Mucosa of stomach (tissue), 1 donor: ENCODE data around the gene SLC9C2.

Source experiments
- H3K27me3 ChIP-seq: one replicate; pipeline ENCODE4 v1.7.0; 2013; ENCODE audit warnings: mild to moderate bottlenecking, low read length; ENCODE audit not compliant: control insufficient read depth, insufficient read depth
- H3K36me3 ChIP-seq: one replicate; pipeline ENCODE4 v1.7.0; 2013; ENCODE audit warnings: low read length; ENCODE audit not compliant: control insufficient read depth, insufficient read depth
- H3K4me1 ChIP-seq: one replicate; pipeline ENCODE4 v1.7.0; 2013; ENCODE audit warnings: mild to moderate bottlenecking, low read length; ENCODE audit not compliant: control insufficient read depth, insufficient read depth
- H3K4me3 ChIP-seq: one replicate; pipeline ENCODE4 v1.7.0; 2013; ENCODE audit warnings: low read length
- H3K9ac ChIP-seq: one replicate; pipeline ENCODE4 v1.7.0; 2013; ENCODE audit warnings: mild to moderate bottlenecking, low read length, moderate library complexity
- H3K9me3 ChIP-seq: one replicate; pipeline ENCODE4 v1.7.0; 2013; ENCODE audit warnings: mild to moderate bottlenecking, low read length, moderate library complexity; ENCODE audit not compliant: control insufficient read depth
- donor health status: Pancreatic carcinoma.

Gene SLC9C2

GRCh38 chr1:173489929-173490328 lies 112.9 kb downstream of the SLC9C2 start:
- Histone ChIP-seq H3K4me3 (no peak overlapping the region), H3K9ac (no peak overlapping the region), H3K4me1 (no peaks in the 10 kb centered on the region), H3K9me3 (no peaks in the 10 kb centered on the region), H3K27me3 (no peaks in the 10 kb centered on the region), H3K36me3 (peaks cover 8% of the 10 kb centered on the region)

DNA sequence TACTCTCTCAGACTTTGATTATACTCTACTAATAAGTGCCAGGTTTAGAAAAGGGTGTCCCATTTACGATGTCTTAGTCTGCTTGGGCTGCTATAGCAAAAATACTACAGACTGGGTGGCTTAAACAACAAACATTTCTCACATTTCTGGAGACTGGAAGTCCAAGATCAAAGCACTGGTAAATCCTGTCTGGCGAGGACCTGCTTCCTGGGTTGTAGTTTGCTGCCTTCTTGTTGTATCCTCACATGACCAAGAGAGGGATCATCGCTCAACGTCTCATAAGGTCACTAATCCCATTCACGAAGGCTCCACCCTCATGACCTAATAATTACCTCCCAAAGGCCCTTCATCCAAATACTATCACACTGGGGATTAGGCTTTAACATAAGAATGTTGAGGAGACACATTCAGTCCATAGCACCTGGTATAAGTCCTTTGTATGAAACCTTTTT lies 113.7 kb downstream of the SLC9C2 start:
- Histone ChIP-seq H3K36me3 (peaks cover 12% of the 10 kb centered on the region), H3K9me3 (no peaks in the 10 kb centered on the region), H3K27me3 (no peaks in the 10 kb centered on the region), H3K4me1 (no peaks in the 10 kb centered on the region), H3K4me3 (no peak overlapping the region), H3K9ac (no peak overlapping the region)

DNA sequence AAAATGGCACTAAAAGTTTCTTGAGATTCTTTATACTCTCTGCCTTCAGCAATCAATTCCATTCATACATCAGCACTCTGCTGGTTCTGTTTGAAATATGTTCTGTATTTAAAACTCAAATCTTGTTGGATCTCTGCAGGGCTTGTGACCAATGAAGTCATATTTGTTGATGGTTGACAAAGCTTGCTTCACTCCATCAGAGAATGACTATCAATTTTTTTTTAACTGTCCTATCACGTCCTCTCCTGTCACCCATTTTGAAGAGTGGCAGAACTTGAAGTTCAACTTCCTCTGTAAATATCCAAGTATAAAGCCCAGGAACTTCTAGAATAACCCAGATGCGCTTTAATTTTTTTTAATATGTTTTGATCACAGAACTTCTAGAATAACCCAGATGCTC lies 114.9 kb downstream of the SLC9C2 start:
- Histone ChIP-seq H3K36me3 (peaks cover 12% of the 10 kb centered on the region), H3K9ac (no peak overlapping the region), H3K27me3 (no peaks in the 10 kb centered on the region), H3K9me3 (no peaks in the 10 kb centered on the region), H3K4me1 (no peaks in the 10 kb centered on the region), H3K4me3 (no peak overlapping the region)

DNA sequence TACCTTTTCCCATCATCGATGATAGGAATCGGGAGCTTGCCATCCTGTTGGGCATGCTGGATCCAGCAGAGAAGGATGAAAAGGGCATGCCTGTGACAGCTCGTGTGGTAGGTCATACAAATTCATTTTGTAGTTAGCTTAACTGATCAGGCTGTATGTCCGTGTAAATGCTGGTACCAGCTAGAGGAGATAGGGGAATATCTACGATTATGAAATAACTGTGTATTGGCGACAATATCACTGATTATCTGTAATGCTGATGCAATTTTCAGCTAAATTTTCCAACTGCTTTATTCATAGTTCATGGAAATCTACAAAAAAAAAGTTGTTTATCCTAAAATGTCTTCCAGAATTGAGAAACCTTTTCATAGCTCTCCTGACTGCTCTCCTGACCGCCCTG lies 117.5 kb downstream of the SLC9C2 start:
- Histone ChIP-seq H3K9ac (no peak overlapping the region), H3K9me3 (no peaks in the 10 kb centered on the region), H3K4me3 (no peak overlapping the region), H3K36me3 (peaks cover 16% of the 10 kb centered on the region), H3K4me1 (peaks cover under 1% of the 10 kb centered on the region), H3K27me3 (no peaks in the 10 kb centered on the region)

GRCh38 chr1:173484276-173484675 lies 118.6 kb downstream of the SLC9C2 start:
- Histone ChIP-seq H3K4me3 (no peak overlapping the region), H3K9ac (no peak overlapping the region), H3K4me1 (peaks cover 12% of the 10 kb centered on the region), H3K36me3 (peaks cover 16% of the 10 kb centered on the region), H3K9me3 (no peaks in the 10 kb centered on the region), H3K27me3 (no peaks in the 10 kb centered on the region)

DNA sequence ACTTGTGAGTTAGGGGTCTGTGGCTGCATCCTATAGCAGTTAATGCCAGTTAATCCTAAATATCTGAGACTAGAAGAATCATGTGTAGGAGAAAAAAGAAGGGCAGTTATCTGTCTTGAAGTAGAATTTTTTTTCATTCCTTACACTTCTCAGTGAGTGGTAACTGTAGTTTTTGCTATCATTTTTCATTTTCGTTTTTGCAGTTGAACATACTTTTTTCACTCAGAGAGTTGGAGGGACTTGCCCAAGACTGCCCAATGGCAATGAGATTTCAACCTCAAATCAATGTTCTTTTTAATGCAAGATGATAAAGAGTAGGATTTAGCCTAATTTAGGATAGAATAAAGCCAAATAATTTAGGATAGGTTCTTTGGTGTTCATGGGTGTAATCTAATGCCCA lies 120.2 kb downstream of the SLC9C2 start:
- peaks cover 16% of the 10 kb centered on the region for H3K4me1 ChIP-seq
- no peak overlapping the region for H3K4me3 ChIP-seq
- peaks cover 16% of the 10 kb centered on the region for H3K36me3 ChIP-seq
- H3K27me3 ChIP-seq = no peaks in the 10 kb centered on the region
- no peak overlapping the region for H3K9ac ChIP-seq
- H3K9me3 ChIP-seq = no peaks in the 10 kb centered on the region

GRCh38 chr1:173481195-173481772 lies 121.6 kb downstream of the SLC9C2 start:
- Histone ChIP-seq H3K4me1 (peaks cover 18% of the 10 kb centered on the region), H3K9ac (no peak overlapping the region)

DNA sequence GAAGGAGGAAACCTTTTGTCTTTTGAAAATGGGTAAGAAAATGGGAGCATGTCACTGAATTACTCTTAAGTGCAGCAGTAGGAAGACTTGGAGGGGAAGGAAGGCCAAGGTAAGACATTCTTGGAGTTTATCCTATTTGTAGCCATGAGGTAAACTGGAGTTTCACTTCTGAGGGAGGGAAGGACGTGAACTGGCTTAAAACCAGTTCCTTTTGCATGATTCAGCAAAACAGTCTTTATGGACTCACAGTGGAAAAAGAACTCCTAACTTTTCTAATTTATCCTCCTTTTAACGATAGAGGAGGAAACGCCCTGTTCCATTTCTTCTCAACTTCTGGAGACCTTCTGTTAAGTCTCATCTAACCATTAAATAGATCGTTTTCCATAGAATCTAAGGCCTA lies 123.2 kb downstream of the SLC9C2 start:
- Histone ChIP-seq H3K9ac (no peak overlapping the region), H3K9me3 (no peaks in the 10 kb centered on the region), H3K4me1 (peaks cover 22% of the 10 kb centered on the region), H3K4me3 (no peak overlapping the region), H3K36me3 (peaks cover 8% of the 10 kb centered on the region), H3K27me3 (no peaks in the 10 kb centered on the region)

More at GRCh38 chr1:173481195-173481772, 121.6 kb downstream of the SLC9C2 start:
- no peaks in the 10 kb centered on the region for H3K9me3 ChIP-seq
- peaks cover 9% of the 10 kb centered on the region for H3K36me3 ChIP-seq
- no peak overlapping the region for H3K4me3 ChIP-seq
- H3K27me3 ChIP-seq = no peaks in the 10 kb centered on the region

DNA sequence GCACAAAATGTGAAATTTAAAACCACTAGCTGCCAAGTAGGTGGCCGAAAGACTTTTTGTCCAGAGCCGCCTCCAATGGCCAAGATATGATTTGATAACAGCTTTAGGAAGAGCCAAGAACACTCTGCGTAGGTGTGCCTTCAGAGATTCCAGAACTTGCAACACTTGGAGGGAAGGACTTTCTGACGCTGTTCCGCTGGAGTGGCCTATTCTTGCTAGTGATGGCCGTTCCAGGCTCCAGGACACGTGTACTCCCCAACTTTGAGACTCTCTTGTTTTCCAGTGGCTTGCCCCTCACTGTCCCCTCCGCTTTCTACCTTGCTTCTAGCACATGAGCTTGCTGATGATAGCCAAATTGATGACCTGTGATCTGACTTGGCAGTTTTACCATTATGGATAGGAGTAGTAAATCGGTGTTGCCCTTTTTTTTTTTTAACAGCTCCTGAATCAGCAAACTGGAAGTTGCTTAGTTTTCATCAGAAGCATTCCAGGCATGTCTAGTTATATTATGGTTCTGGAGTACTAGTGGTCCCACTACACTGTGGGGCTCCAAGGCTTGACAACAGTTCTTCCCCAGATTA lies 124.7 kb downstream of the SLC9C2 start:
- Histone ChIP-seq H3K9ac (peak overlapping the region; percentile 93), H3K4me1 (peaks cover 22% of the 10 kb centered on the region), H3K27me3 (no peaks in the 10 kb centered on the region), H3K9me3 (no peaks in the 10 kb centered on the region), H3K36me3 (peaks cover 4% of the 10 kb centered on the region), H3K4me3 (peak overlapping the region; percentile 78)

- Histone ChIP-seq H3K36me3 (peaks cover 4% of the 10 kb centered on the region), H3K27me3 (no peaks in the 10 kb centered on the region), H3K9ac (peak within 1 kb of the TSS; percentile 93), H3K4me3 (peak within 1 kb of the TSS; percentile 78), H3K4me1 (peaks cover 22% of the 10 kb centered on the region), H3K9me3 (no peaks in the 10 kb centered on the region)
Observed at GRCh38 chr1:173477286-173478093, 125.4 kb downstream of the SLC9C2 start, which contains the start of gene PRDX6. Gene PRDX6 (plus strand): TSS chr1:173477335. CDS start chr1:173477398, 63 bp downstream.

DNA sequence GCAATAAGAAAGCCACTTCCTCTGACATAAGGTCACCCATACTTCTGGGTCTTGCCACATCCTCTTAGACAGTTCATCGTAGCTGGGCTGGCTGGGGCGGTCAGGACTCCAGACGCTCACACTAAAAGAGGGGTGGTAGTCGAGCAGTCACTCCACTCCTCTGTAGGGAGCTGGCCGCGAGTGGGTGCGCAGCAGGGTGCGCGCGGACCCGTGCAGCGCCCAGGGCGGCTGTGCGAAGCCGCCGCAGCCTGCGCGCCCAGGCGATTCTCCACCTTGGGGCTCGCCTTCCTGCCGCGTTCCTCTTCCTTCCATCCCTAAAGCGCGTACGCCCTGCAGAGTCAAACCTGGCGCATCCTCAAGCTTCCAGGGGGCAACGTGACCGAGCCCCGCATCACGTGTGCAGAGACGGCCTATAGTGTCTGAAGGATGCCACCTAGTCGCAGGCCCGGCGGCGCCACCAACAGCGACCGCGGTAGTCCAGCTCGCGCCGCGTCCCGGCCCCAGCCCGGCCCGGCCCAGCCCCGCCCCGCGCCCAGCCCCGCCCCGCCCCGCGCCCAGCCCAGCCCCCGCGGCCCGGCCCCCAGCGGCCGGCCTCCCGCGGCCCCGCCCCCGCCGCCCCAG lies 126.1 kb downstream of the SLC9C2 start:
- Histone ChIP-seq H3K36me3 (peaks cover under 1% of the 10 kb centered on the region), H3K4me1 (peaks cover 22% of the 10 kb centered on the region), H3K9me3 (no peaks in the 10 kb centered on the region), H3K27me3 (no peaks in the 10 kb centered on the region), H3K4me3 (peak overlapping the region; percentile 57), H3K9ac (peak overlapping the region; percentile 93)

DNA sequence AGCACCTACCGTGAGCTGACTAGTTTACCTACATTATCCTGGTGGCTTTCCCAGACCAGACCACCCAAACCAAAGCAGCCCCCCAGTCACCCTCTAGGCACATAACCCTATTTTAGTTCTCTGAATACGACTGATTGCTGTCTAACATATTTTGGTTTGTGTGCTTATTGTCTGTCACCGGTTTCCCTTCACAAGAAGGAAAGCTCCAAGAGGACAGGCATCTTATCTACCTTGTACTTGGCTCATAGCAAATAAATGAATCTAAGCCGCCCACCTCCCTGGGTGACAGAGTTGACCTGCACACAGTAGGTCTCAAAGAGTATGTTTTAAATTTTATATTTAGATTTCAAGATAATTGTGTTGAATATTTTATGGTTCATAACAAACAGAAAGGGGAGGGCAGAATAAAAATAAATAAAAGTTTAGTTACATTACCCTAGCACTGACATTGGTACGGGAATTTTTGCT lies 126.6 kb downstream of the SLC9C2 start:
- Histone ChIP-seq H3K9me3 (no peaks in the 10 kb centered on the region), H3K9ac (peak overlapping the region; percentile 76), H3K4me1 (peaks cover 22% of the 10 kb centered on the region), H3K27me3 (no peaks in the 10 kb centered on the region), H3K36me3 (no peaks in the 10 kb centered on the region), H3K4me3 (peak overlapping the region; percentile 57)
